CD14-positive monocyte (primary cell): ENCODE data around the gene CYSTM1. TPM values are rescaled to one million over a fixed set of nuclear protein-coding genes. Genes with fewer than 3 reads are reported as not detected.

Source experiments
- DNase-seq, 3 donors: peaks; one replicate each; pipeline ENCODE4 v3.0.0-alpha.2; 2011 to 2022
- H2AFZ ChIP-seq: 2 replicates; pipeline ENCODE4 v1.6.0; 2012; ENCODE audit warnings: mild to moderate bottlenecking, low read depth, low read length, inconsistent platforms; ENCODE audit not compliant: insufficient read depth, poor library complexity, severe bottlenecking
- H3K27ac ChIP-seq, 2 donors: 1 replicate in 1 of 2; 2 replicates in 1 of 2; pipeline ENCODE4 v1.5.1; 2012 to 2013; ENCODE audit warnings: low read length in 2 of 2, control low read depth in 1 of 2, inconsistent platforms in 1 of 2, low read depth in 1 of 2, mild to moderate bottlenecking in 1 of 2
- H3K27me3 ChIP-seq, 2 donors: one replicate each; pipeline versions ENCODE4 v1.6.0 to v1.6.1; 2011 to 2013; ENCODE audit warnings: low read length in 2 of 2; ENCODE audit not compliant: control insufficient read depth in 2 of 2, insufficient read depth in 2 of 2
- H3K36me3 ChIP-seq, 2 donors: replicated peaks in 1 of 2; 1 replicate in 1 of 2; 2 replicates in 1 of 2; pipeline versions ENCODE4 v1.5.1 to v1.6.1; 2012 to 2013; ENCODE audit warnings: low read length in 2 of 2, control low read depth in 1 of 2, inconsistent platforms in 1 of 2, mild to moderate bottlenecking in 1 of 2; ENCODE audit not compliant: insufficient read depth in 2 of 2, control insufficient read depth in 1 of 2
- H3K4me1 ChIP-seq, 2 donors: 1 replicate in 1 of 2; 2 replicates in 1 of 2; pipeline versions ENCODE4 v1.5.1 to v1.6.1; 2012 to 2013; ENCODE audit warnings: low read length in 2 of 2, control low read depth in 1 of 2, inconsistent platforms in 1 of 2, mild to moderate bottlenecking in 1 of 2, moderate library complexity in 1 of 2; ENCODE audit not compliant: insufficient read depth in 2 of 2, control insufficient read depth in 1 of 2
- H3K4me2 ChIP-seq: replicated peaks from 2 replicates; pipeline ENCODE3; 2012; ENCODE audit warnings: low read length, moderate library complexity, mild to moderate bottlenecking; ENCODE audit not compliant: poor library complexity, severe bottlenecking; ENCODE audit errors: extremely low read depth
- H3K4me3 ChIP-seq, 3 experiments: fragments of 200-600 bp in 1 of 3; sonication (generic) in 1 of 3; replicated peaks in 1 of 3; 1 replicate in 2 of 3; 2 replicates in 1 of 3; pipeline ENCODE4 v1.5.1; 2011 to 2013; ENCODE audit warnings: low read length in 3 of 3, mild to moderate bottlenecking in 3 of 3, control low read depth in 2 of 3, low read depth in 2 of 3, inconsistent platforms in 1 of 3, moderate library complexity in 1 of 3
- H3K79me2 ChIP-seq: 2 replicates; pipeline ENCODE4 v1.6.0; 2012; ENCODE audit warnings: mild to moderate bottlenecking, control low read depth, inconsistent platforms, low read length, moderate library complexity; ENCODE audit not compliant: insufficient read depth
- H3K9ac ChIP-seq: 2 replicates; pipeline ENCODE4 v1.6.0; 2017; ENCODE audit warnings: low read length, mild to moderate bottlenecking; ENCODE audit not compliant: insufficient read depth, poor library complexity, severe bottlenecking
- H3K9me3 ChIP-seq, 2 donors: replicated peaks in 1 of 2; 1 replicate in 1 of 2; 2 replicates in 1 of 2; pipeline versions ENCODE4 v1.5.1 to v1.6.1; 2012 to 2013; ENCODE audit warnings: low read length in 2 of 2, control low read depth in 1 of 2; ENCODE audit not compliant: control insufficient read depth in 1 of 2, insufficient read depth in 1 of 2
- H4K20me1 ChIP-seq: 2 replicates; pipeline ENCODE4 v1.6.0; 2012; ENCODE audit warnings: mild to moderate bottlenecking, low read length, control low read depth, moderate library complexity; ENCODE audit not compliant: insufficient read depth
- H3K27ac Mint-ChIP-seq, 7 donors: one replicate each; pipeline ENCODE4 v1.8.0; 2020; ENCODE audit warnings: mild to moderate bottlenecking in 7 of 7, mixed read lengths in 7 of 7, moderate library complexity in 6 of 7, inconsistent platforms in 2 of 7
- H3K27me3 Mint-ChIP-seq, 3 donors: one replicate each; pipeline ENCODE4 v1.8.0; 2021 to 2022; ENCODE audit warnings: low read depth in 3 of 3, mild to moderate bottlenecking in 3 of 3, mixed read lengths in 3 of 3, moderate library complexity in 3 of 3, inconsistent platforms in 1 of 3
- H3K36me3 Mint-ChIP-seq, 2 donors: one replicate each; pipeline ENCODE4 v1.8.0; 2020; ENCODE audit warnings: mixed read lengths in 2 of 2, inconsistent platforms in 1 of 2, mild to moderate bottlenecking in 1 of 2
- H3K4me1 Mint-ChIP-seq: one replicate; pipeline ENCODE4 v1.8.0; 2020; ENCODE audit warnings: mild to moderate bottlenecking, mixed read lengths
- H3K4me3 Mint-ChIP-seq, 2 donors: one replicate each; pipeline ENCODE4 v1.8.0; 2020; ENCODE audit warnings: mild to moderate bottlenecking in 2 of 2, mixed read lengths in 2 of 2, moderate library complexity in 1 of 2
- H3K9me3 Mint-ChIP-seq, 7 donors: one replicate each; pipeline ENCODE4 v1.8.0; 2020 to 2022; ENCODE audit warnings: mixed read lengths in 7 of 7, mild to moderate bottlenecking in 6 of 7, moderate library complexity in 6 of 7, inconsistent platforms in 2 of 7
- CTCF ChIP-seq: fragments of 200-600 bp; IDR thresholded peaks from one replicate; pipeline ENCODE4 v1.8.0; 2022; ENCODE audit warnings: antibody characterized with exemption, mild to moderate bottlenecking
- WGBS: methylation state at CpG from one replicate; pipeline ENCODE4 v1.1.5; 2013; ENCODE audit warnings: missing lambda C conversion rate; ENCODE audit not compliant: insufficient coverage; 5-methylcytosine and 5-hydroxymethylcytosine counted together
- intact Hi-C, 2 donors: fragments of 100-400 bp; cut with micrococcal nuclease; formaldehyde crosslinking; loops; one replicate each; pipeline versions ENCODE4 v1.15.0 to v1.15.1; 2023
- polyA plus RNA-seq, 3 donors: library from polyadenylated mRNA; depleted of rRNA in 1 of 3; unstranded in 2 of 3; stranded (reverse) in 1 of 3; fragments of 300-500 nt in 2 of 3; fragments of >200 nt in 1 of 3; fragmentation: Illumina TruSeq in 2 of 3; gene quantifications; 1 replicate in 2 of 3; 2 replicates in 1 of 3; pipeline ENCODE4 v1.2.3, GENCODE V29; 2012 to 2021

The CYSTM1 gene
- polyA plus RNA-seq, 3 donors: 14.0 to 40.0 (median 36.7) TPM

- peaks cover 0 to 2% (median 0%) of the 10 kb centered on the region in 7 donors for H3K9me3 Mint-ChIP-seq
- intact Hi-C loops: no loop called here
- Histone ChIP-seq H3K36me3 (no peaks in the 10 kb centered on the region), H3K79me2 (peaks cover 7% of the 10 kb centered on the region), H3K27me3 (no peaks in the 10 kb centered on the region), H3K27ac (no peak overlapping the region), H3K4me1 (peaks cover 31 to 32% of the 10 kb centered on the region in 2 donors), H3K4me3 (no peak overlapping the region), H3K9me3 (no peaks in the 10 kb centered on the region), H2AFZ (no peak overlapping the region), H3K4me2 (no peak overlapping the region), H3K9ac (no peak overlapping the region), H4K20me1 (no peaks in the 10 kb centered on the region)
- 94% methylated on average over 3 of the region's 6 CpGs for WGBS
- TF ChIP-seq CTCF: no peak
- no peak for DNase-seq
- H3K4me1 Mint-ChIP-seq: peaks cover 35% of the 10 kb centered on the region
- H3K36me3 Mint-ChIP-seq: peaks cover 0 to 4% of the 10 kb centered on the region in 2 donors
- H3K4me3 Mint-ChIP-seq: no peak overlapping the region
- no peak overlapping the region for H3K27ac Mint-ChIP-seq
- H3K27me3 Mint-ChIP-seq: peaks cover 1 to 4% (median 3%) of the 10 kb centered on the region in 3 donors
These were observed 3.6 kb downstream of the CYSTM1 start for GRCh38 chr5:140178482-140179116.

- WGBS: 58% methylated on average over 4 of the region's 5 CpGs
- H3K36me3 Mint-ChIP-seq: peaks cover 0 to 4% of the 10 kb centered on the region in 2 donors
- H3K79me2 ChIP-seq: peaks cover 4% of the 10 kb centered on the region
- no peak overlapping the region for H2AFZ ChIP-seq
- H3K4me3 ChIP-seq: no peak overlapping the region
- TF ChIP-seq CTCF: no peak
- H3K27ac Mint-ChIP-seq: no peak overlapping the region
- peak overlapping the region; percentile 5 for H3K4me2 ChIP-seq
- H3K9me3 Mint-ChIP-seq: no peaks in the 10 kb centered on the region
- no peaks in the 10 kb centered on the region for H3K27me3 ChIP-seq
- H3K4me1 Mint-ChIP-seq: peaks cover 28% of the 10 kb centered on the region
- no peaks in the 10 kb centered on the region for H3K27me3 Mint-ChIP-seq
- no peaks in the 10 kb centered on the region for H3K9me3 ChIP-seq
- no peaks in the 10 kb centered on the region for H3K36me3 ChIP-seq
- H4K20me1 ChIP-seq: no peaks in the 10 kb centered on the region
- H3K4me3 Mint-ChIP-seq: no peak overlapping the region
- no peak overlapping the region for H3K27ac ChIP-seq
- DNase-seq: no peak
- intact Hi-C loops: loop anchor here in 1 of 2 donors (10.0 kb wide), 1 partner anchor 54 kb away; no protein-coding TSS in a partner anchor
- H3K9ac ChIP-seq: no peak overlapping the region
- H3K4me1 ChIP-seq: peaks cover 28 to 30% of the 10 kb centered on the region in 2 donors
These were observed 6.1 kb downstream of the CYSTM1 start for GRCh38 chr5:140181002-140181483.
